Activated B cell treated with CpG ODN at 0.5 μM for 24 hours (primary cell): ENCODE results near the gene COX19. TPM values are rescaled to one million over a fixed set of nuclear protein-coding genes. Genes with fewer than 3 reads are reported as not detected.

Experiments
- ATAC-seq: fragments of 200-7000 bp; cut with Tn5 transposase; one replicate; pipeline ENCODE4 v1.10.0; 2021; ENCODE audit warnings: low read depth, mild to moderate bottlenecking, moderate library complexity
- CTCF ChIA-PET: fragments of 350-600 bp; sonication (Branson Sonifier 250); formaldehyde crosslinking; loops from one replicate; lab custom pipeline; 2021; ENCODE audit warnings: antibody characterized with exemption; lab: Charles Lee
- POLR2A ChIA-PET: fragments of 350-600 bp; sonication (Branson Sonifier 250); formaldehyde crosslinking; loops from one replicate; lab custom pipeline; 2021; ENCODE audit warnings: antibody characterized with exemption; lab: Charles Lee
- DNase-seq: peaks from one replicate; pipeline ENCODE4 v3.0.0; 2022
- H3K27ac Mint-ChIP-seq: one replicate; pipeline ENCODE4 v1.8.0; 2020; ENCODE audit warnings: mixed read lengths
- H3K27me3 Mint-ChIP-seq: one replicate; pipeline ENCODE4 v1.8.0; 2021; ENCODE audit warnings: mixed read lengths
- H3K36me3 Mint-ChIP-seq: one replicate; pipeline ENCODE4 v1.8.0; 2021; ENCODE audit warnings: low read depth, mixed read lengths
- H3K4me1 Mint-ChIP-seq: one replicate; pipeline ENCODE4 v1.8.0; 2021; ENCODE audit warnings: mixed read lengths
- H3K4me3 Mint-ChIP-seq: one replicate; pipeline ENCODE4 v1.8.0; 2020; ENCODE audit warnings: mild to moderate bottlenecking, mixed read lengths
- H3K9me3 Mint-ChIP-seq: one replicate; pipeline ENCODE4 v1.8.0; 2020; ENCODE audit warnings: mixed read lengths
- intact Hi-C: fragments of 100-400 bp; cut with micrococcal nuclease; formaldehyde crosslinking; loops from one replicate; pipeline ENCODE4 v1.15.1; 2024
- total RNA-seq: library from RNA; stranded (reverse); gene quantifications from 2 replicates; pipeline ENCODE4 v1.2.3, GENCODE V29; 2022
- TF ChIP-seq, protein P1 (sequence below): fragments of 200-600 bp; IDR thresholded peaks from one replicate; pipeline ENCODE4 v1.8.0; 2022; ENCODE audit warnings: antibody characterized with exemption, mild to moderate bottlenecking

COX19 gene
- total RNA-seq, 1 donor from 2014 or later: 24.5 TPM

DNA sequence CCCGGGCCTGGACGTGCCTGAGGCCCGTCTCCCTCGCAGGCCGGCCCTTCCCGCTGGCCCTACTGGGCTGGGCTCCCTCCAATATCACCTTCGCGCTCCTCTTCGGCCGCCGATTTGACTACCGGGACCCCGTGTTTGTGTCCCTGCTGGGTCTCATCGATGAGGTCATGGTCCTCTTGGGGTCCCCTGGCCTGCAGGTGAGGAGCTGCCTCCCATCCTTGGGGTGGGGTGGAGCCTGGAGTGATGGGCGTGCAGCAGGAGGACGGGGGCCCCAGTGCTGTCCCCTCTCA lies 9.7 kb upstream of the COX19 start:
- H3K4me1 Mint-ChIP-seq: peaks cover 2% of the 10 kb centered on the region
- H3K36me3 Mint-ChIP-seq: no peaks in the 10 kb centered on the region
- TF ChIP-seq, protein P1, sequence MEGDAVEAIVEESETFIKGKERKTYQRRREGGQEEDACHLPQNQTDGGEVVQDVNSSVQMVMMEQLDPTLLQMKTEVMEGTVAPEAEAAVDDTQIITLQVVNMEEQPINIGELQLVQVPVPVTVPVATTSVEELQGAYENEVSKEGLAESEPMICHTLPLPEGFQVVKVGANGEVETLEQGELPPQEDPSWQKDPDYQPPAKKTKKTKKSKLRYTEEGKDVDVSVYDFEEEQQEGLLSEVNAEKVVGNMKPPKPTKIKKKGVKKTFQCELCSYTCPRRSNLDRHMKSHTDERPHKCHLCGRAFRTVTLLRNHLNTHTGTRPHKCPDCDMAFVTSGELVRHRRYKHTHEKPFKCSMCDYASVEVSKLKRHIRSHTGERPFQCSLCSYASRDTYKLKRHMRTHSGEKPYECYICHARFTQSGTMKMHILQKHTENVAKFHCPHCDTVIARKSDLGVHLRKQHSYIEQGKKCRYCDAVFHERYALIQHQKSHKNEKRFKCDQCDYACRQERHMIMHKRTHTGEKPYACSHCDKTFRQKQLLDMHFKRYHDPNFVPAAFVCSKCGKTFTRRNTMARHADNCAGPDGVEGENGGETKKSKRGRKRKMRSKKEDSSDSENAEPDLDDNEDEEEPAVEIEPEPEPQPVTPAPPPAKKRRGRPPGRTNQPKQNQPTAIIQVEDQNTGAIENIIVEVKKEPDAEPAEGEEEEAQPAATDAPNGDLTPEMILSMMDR: no peak
- H3K27ac Mint-ChIP-seq: no peak overlapping the region
- ATAC-seq: no peak
- H3K9me3 Mint-ChIP-seq: no peaks in the 10 kb centered on the region
- H3K27me3 Mint-ChIP-seq: peaks cover 4% of the 10 kb centered on the region
- no peak overlapping the region for H3K4me3 Mint-ChIP-seq
- ChIA-PET POLR2A (no interaction called here), CTCF (no interaction called here)
- no peak for DNase-seq
- intact Hi-C loops: no loop called here

DNA sequence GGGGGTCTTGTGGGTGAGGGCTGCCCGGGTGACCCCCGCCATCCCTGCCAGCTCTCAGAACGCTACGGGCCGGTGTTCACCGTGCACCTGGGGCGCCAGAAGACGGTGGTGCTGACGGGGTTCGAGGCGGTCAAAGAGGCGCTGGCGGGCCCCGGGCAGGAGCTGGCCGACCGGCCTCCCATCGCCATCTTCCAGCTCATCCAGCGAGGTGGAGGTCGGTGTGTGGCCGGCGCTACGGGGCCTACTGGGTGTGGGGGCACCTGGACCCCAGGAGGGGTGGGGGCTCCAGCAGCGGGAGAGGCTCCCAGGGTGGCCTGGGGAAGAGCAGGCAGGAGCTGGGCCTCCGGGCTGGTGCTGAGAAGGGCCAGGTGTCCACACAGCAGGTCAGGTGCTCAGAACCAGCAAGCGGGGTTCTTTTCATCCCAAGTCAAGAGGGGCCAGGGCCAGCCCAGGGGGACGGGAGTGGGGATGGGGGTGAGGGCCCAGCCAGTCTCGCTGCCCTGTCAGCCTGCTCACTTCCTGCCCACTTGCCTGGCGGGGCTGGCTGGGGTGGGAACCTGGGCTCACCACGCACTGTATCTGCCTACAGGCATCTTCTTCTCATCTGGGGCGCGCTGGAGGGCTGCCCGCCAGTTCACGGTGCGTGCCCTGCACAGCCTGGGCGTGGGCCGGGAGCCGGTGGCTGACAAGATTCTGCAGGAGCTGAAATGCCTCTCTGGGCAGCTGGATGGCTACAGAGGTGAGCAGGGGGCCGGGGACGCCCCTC lies 9.2 kb upstream of the COX19 start:
- H3K4me3 Mint-ChIP-seq: no peak overlapping the region
- no peaks in the 10 kb centered on the region for H3K9me3 Mint-ChIP-seq
- H3K36me3 Mint-ChIP-seq: no peaks in the 10 kb centered on the region
- peaks cover 4% of the 10 kb centered on the region for H3K27me3 Mint-ChIP-seq
- POLR2A ChIA-PET: no interaction called here
- peaks cover 2% of the 10 kb centered on the region for H3K4me1 Mint-ChIP-seq
- no peak for ATAC-seq
- H3K27ac Mint-ChIP-seq: no peak overlapping the region
- CTCF ChIA-PET: no interaction called here
- intact Hi-C loops: no loop called here
- DNase-seq: no peak
- TF ChIP-seq, protein P1: no peak

DNA sequence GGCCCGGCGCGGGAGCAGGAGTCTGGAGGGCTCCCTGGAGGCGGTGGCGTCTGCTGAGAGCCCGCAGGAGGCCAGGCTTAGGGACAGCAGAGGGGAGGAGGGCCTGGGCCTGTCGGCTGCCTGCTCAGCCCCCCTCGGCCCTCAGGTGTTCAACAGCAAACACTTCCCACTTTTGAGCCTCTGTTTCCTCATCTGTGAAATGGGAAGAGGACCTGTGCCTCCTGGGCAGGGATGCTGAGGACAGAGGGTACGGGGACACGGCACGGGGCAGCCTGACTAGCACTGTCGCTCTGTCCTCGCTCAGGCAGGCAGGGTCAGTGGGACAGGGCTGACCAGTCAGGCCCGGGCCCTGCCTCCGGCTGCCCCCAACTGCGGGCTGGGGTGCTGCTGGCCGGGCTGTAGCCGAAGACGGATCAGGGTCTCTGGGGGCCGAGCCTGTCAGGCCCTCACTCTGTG lies 8.3 kb upstream of the COX19 start:
- ATAC-seq (no peak), DNase-seq (no peak)
- Mint-ChIP-seq H3K27me3 (peaks cover 4% of the 10 kb centered on the region), H3K4me3 (no peak overlapping the region), H3K27ac (no peak overlapping the region), H3K9me3 (no peaks in the 10 kb centered on the region), H3K4me1 (peaks cover 2% of the 10 kb centered on the region), H3K36me3 (no peaks in the 10 kb centered on the region)
- TF ChIP-seq, protein P1: no peak
- ChIA-PET CTCF (no interaction called here), POLR2A (no interaction called here)
- intact Hi-C loops: no loop called here

DNA sequence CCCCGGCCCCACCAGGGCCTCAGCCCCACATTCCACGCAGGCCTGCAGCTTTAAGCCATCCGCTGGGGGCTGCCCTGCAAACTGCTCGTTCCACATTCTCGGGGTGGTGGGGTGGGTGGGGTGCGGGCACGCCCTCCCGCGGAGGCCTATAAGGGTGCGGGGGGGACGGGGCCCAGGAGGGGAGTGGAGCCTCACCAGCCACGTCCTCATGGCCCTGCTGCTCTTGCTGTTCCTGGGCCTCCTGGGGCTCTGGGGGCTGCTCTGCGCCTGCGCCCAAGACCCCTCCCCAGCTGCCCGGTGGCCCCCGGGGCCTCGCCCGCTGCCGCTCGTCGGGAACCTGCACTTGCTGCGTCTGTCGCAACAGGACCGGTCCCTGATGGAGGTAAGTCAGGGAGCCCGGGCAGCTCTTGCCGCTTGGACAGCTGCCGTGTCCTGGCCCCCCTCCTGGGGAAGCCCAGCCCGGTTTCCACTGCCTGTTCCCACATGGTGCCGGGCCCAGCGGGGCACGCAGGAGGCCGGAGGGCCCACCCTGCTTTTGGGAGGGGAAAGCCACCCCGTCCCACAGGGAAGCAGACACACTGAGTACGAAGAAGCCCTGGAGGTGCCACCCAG lies 7.8 kb upstream of the COX19 start, which contains the start of gene CYP2W1:
CYP2W1 (plus strand) TSS at position 178 of the 612 bp plus-strand sequence; CDS start at position 209, 31 bp downstream.
- intact Hi-C loops: no loop called here
- H3K4me3 Mint-ChIP-seq: no peak within 1 kb of the TSS
- H3K4me1 Mint-ChIP-seq: peaks cover 2% of the 10 kb centered on the region
- no peak for DNase-seq
- ATAC-seq: no peak
- TF ChIP-seq, protein P1: no peak
- H3K36me3 Mint-ChIP-seq: no peaks in the 10 kb centered on the region
- H3K9me3 Mint-ChIP-seq: no peaks in the 10 kb centered on the region
- ChIA-PET POLR2A (no interaction called here), CTCF (interaction anchor here (1.5 kb wide), 1 partner anchor 10 kb away, joined by 6 read pairs; no protein-coding TSS in a partner anchor)
- no peak within 1 kb of the TSS for H3K27ac Mint-ChIP-seq
- peaks cover 4% of the 10 kb centered on the region for H3K27me3 Mint-ChIP-seq

DNA sequence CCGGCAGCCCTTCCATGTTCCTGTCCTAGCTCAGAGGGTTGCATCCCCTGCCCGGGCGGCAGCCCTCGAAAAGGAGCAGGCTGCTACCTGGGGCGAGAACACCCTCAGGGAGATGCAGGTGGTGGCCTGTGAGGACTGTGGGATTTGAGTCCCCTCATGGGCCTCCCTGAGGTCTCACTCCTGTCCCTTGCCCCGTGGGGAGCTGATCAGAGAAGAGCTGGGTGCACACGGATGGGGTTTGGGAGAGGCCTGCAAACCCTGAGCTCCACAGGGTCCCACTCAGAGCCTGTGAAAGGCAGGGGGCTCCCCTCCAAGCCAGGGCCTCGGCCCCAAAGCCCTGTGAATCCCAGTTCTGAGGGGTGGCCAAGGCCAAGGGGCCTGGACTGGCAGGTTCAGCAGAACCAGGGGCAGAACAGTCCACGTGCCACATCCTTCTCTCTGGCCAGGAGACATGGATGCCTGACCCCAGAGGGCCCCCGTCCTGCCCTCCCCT lies 7.2 kb upstream of the COX19 start:
- CTCF ChIA-PET: interaction anchor here (1.5 kb wide), 1 partner anchor 10 kb away, joined by 6 read pairs; no protein-coding TSS in a partner anchor
- DNase-seq (no peak), ATAC-seq (no peak)
- intact Hi-C loops: no loop called here
- TF ChIP-seq, protein P1: no peak
- Mint-ChIP-seq H3K9me3 (no peaks in the 10 kb centered on the region), H3K27me3 (peaks cover 4% of the 10 kb centered on the region), H3K27ac (no peak overlapping the region), H3K4me3 (no peak overlapping the region), H3K36me3 (no peaks in the 10 kb centered on the region), H3K4me1 (peaks cover 2% of the 10 kb centered on the region)
- POLR2A ChIA-PET: no interaction called here
